SK-N-SH (cell line): ENCODE results near the gene KIF19. TPM values are rescaled to one million over a fixed set of nuclear protein-coding genes. Genes with fewer than 3 reads are reported as not detected.

Source experiments
- CTCF ChIA-PET: fragments of 300-600, 350-600 bp; formaldehyde crosslinking; extraction: SDS; loops from one replicate; lab custom pipeline; 2021; lab: Yijun Ruan, JAX
- POLR2A ChIA-PET: fragments of 350-600 bp; sonication (Branson Sonifier 250); formaldehyde crosslinking; extraction: SDS; loops from one replicate; lab custom pipeline; 2020; ENCODE audit warnings: antibody characterized with exemption, inconsistent platforms; lab: Yijun Ruan, JAX
- DNase-seq: peaks from one replicate; pipeline ENCODE4 v3.0.0; 2012
- H2AFZ ChIP-seq: fragments of 200-600 bp; sonication (generic); 2 replicates; pipeline ENCODE4 v1.8.1; 2016; ENCODE audit warnings: antibody characterized with exemption, mild to moderate bottlenecking, low read depth
- H3F3A ChIP-seq: fragments of 200-600 bp; sonication (generic); replicated peaks from 2 replicates; pipeline ENCODE3; 2016; ENCODE audit warnings: antibody characterized with exemption, mild to moderate bottlenecking; ENCODE audit not compliant: insufficient read depth
- H3K27ac ChIP-seq, 2 experiments: fragments of 200-500 bp in 1 of 2; fragments of 200-600 bp in 1 of 2; sonication (Bioruptor generic) in 1 of 2; sonication (generic), shearing (Covaris generic) in 1 of 2; 2 replicates each; pipeline versions ENCODE4 v1.5.1 to v1.6.1; 2014 to 2016; ENCODE audit warnings: low read depth in 2 of 2, inconsistent platforms in 1 of 2, low read length in 1 of 2, mild to moderate bottlenecking in 1 of 2, mixed read lengths in 1 of 2
- H3K27me3 ChIP-seq: fragments of 200-600 bp; sonication (generic), shearing (Covaris generic); 2 replicates; pipeline ENCODE4 v1.6.1; 2016; ENCODE audit warnings: mixed run types; ENCODE audit not compliant: insufficient read depth
- H3K36me3 ChIP-seq, 2 experiments: fragments of 200-500 bp in 1 of 2; fragments of 200-600 bp in 1 of 2; sonication (Bioruptor generic) in 1 of 2; sonication (generic) in 1 of 2; replicated peaks in 1 of 2; 2 replicates each; pipeline versions ENCODE3 to v1.5.1; 2014 to 2016; ENCODE audit warnings: low read length in 1 of 2, mild to moderate bottlenecking in 1 of 2; ENCODE audit not compliant: insufficient read depth in 2 of 2, control insufficient read depth in 1 of 2
- H3K4me1 ChIP-seq, 2 experiments: fragments of 200-500 bp in 1 of 2; fragments of 200-600 bp in 1 of 2; sonication (Bioruptor generic) in 1 of 2; sonication (generic), shearing (Covaris generic) in 1 of 2; 2 replicates each; pipeline versions ENCODE4 v1.5.1 to v1.6.1; 2014 to 2016; ENCODE audit warnings: low read depth in 1 of 2, low read length in 1 of 2, mixed run types in 1 of 2; ENCODE audit not compliant: insufficient read depth in 2 of 2, control insufficient read depth in 1 of 2
- H3K4me2 ChIP-seq: fragments of 200-600 bp; sonication (generic), shearing (Covaris generic); 2 replicates; pipeline ENCODE4 v1.6.1; 2017; ENCODE audit warnings: mixed run types
- H3K4me3 ChIP-seq, 2 experiments: fragments of 200-500 bp in 1 of 2; fragments of 200-600 bp in 1 of 2; sonication (Bioruptor generic) in 1 of 2; sonication (generic), shearing (Covaris generic) in 1 of 2; 2 replicates each; pipeline versions ENCODE4 v1.5.1 to v1.8.1; 2014 to 2016; ENCODE audit warnings: low read depth in 2 of 2, inconsistent platforms in 1 of 2, low read length in 1 of 2, mild to moderate bottlenecking in 1 of 2, mixed read lengths in 1 of 2, moderate library complexity in 1 of 2
- H3K79me2 ChIP-seq: fragments of 200-600 bp; sonication (generic); 2 replicates; pipeline ENCODE4 v1.8.1; 2017; ENCODE audit warnings: mild to moderate bottlenecking; ENCODE audit not compliant: insufficient read depth
- H3K9ac ChIP-seq: fragments of 200-600 bp; sonication (generic); 2 replicates; pipeline ENCODE4 v1.6.1; 2017; ENCODE audit warnings: mixed run types
- H3K9me2 ChIP-seq: fragments of 200-600 bp; sonication (generic); 2 replicates; pipeline ENCODE4 v1.6.1; 2017; ENCODE audit warnings: mixed run types
- H3K9me3 ChIP-seq: fragments of 200-600 bp; sonication (generic); 2 replicates; pipeline ENCODE4 v1.6.1; 2017; ENCODE audit warnings: mixed run types, mild to moderate bottlenecking, moderate library complexity
- H4K20me1 ChIP-seq: fragments of 200-600 bp; sonication (generic); 2 replicates; pipeline ENCODE4 v1.6.1; 2017; ENCODE audit warnings: mild to moderate bottlenecking, mixed run types; ENCODE audit not compliant: insufficient read depth
- CHD2 ChIP-seq: fragments of 150-350 bp; IDR thresholded peaks from 2 replicates; pipeline ENCODE4 v1.6.1; 2018; ENCODE audit warnings: low read length; ENCODE audit not compliant: partially characterized antibody
- EP300 ChIP-seq, 2 experiments: IDR thresholded peaks; 2 replicates each; pipeline versions ENCODE4 v1.4.0 to v1.6.1; 2012; ENCODE audit warnings: borderline replicate concordance in 1 of 2, low read depth in 1 of 2, low read length in 1 of 2
- FOSL2 ChIP-seq: IDR thresholded peaks from 2 replicates; pipeline ENCODE4 v1.4.0; 2012; ENCODE audit warnings: low read depth, mild to moderate bottlenecking, moderate library complexity, borderline replicate concordance
- FOXM1 ChIP-seq: IDR thresholded peaks from 2 replicates; pipeline ENCODE4 v1.4.0; 2012; ENCODE audit warnings: low read depth, mild to moderate bottlenecking
- IRF3 ChIP-seq: fragments of 150-350 bp; IDR thresholded peaks from 2 replicates; pipeline ENCODE4 v1.6.1; 2016; ENCODE audit warnings: mild to moderate bottlenecking, low read depth, low read length
- MAX ChIP-seq: IDR thresholded peaks from 2 replicates; pipeline ENCODE4 v1.4.0; 2012; ENCODE audit warnings: low read depth
- MEF2A ChIP-seq: IDR thresholded peaks from 2 replicates; pipeline ENCODE4 v1.4.0; 2012; ENCODE audit warnings: low read depth, borderline replicate concordance
- MXI1 ChIP-seq: IDR thresholded peaks from 2 replicates; pipeline ENCODE4 v1.6.1; 2012; ENCODE audit warnings: mild to moderate bottlenecking, low read depth, low read length, improper control_type of control experiment
- PBX3 ChIP-seq: IDR thresholded peaks from 2 replicates; pipeline ENCODE4; 2012
- RAD21 ChIP-seq: IDR thresholded peaks from 2 replicates; pipeline ENCODE4 v1.6.1; 2012; ENCODE audit warnings: mild to moderate bottlenecking, low read length
- RCOR1 ChIP-seq: fragments of 150-350 bp; IDR thresholded peaks from 2 replicates; pipeline ENCODE4 v1.6.1; 2017; ENCODE audit warnings: antibody characterized with exemption, low read length
- REST ChIP-seq: IDR thresholded peaks from 2 replicates; pipeline ENCODE4 v1.6.1; 2012; ENCODE audit warnings: mild to moderate bottlenecking, low read depth, low read length, moderate library complexity
- RFX5 ChIP-seq: IDR thresholded peaks from 2 replicates; pipeline ENCODE4 v1.6.1; 2012; ENCODE audit warnings: mild to moderate bottlenecking, improper control_type of control experiment, low read length
- SMC3 ChIP-seq: IDR thresholded peaks from 2 replicates; pipeline ENCODE4 v1.6.1; 2012; ENCODE audit warnings: low read depth, low read length, improper control_type of control experiment
- TAF1 ChIP-seq: IDR thresholded peaks from 2 replicates; pipeline ENCODE4 v1.6.1; 2012; ENCODE audit warnings: low read depth, mild to moderate bottlenecking, low read length, moderate library complexity, borderline replicate concordance
- TEAD4 ChIP-seq: IDR thresholded peaks from 2 replicates; pipeline ENCODE4 v1.4.0; 2012; ENCODE audit warnings: mild to moderate bottlenecking, borderline replicate concordance; ENCODE audit not compliant: insufficient read depth
- USF2 ChIP-seq: fragments of 150-350 bp; IDR thresholded peaks from 2 replicates; pipeline ENCODE4 v1.6.1; 2017; ENCODE audit warnings: antibody characterized with exemption, low read length, low read depth, borderline replicate concordance
- YY1 ChIP-seq: IDR thresholded peaks from 2 replicates; pipeline ENCODE4 v1.4.0; 2012; ENCODE audit warnings: low read depth, mild to moderate bottlenecking
- ZBTB33 ChIP-seq: IDR thresholded peaks from 2 replicates; pipeline ENCODE4 v1.4.0; 2012; ENCODE audit warnings: low read depth, borderline replicate concordance
- WGBS: methylation state at CpG from one replicate; pipeline ENCODE4 v1.1.6; 2017; ENCODE audit warnings: low lambda C conversion rate; 5-methylcytosine and 5-hydroxymethylcytosine counted together
- polyA plus RNA-seq, 3 experiments: library from polyadenylated mRNA; depleted of rRNA; stranded (reverse); fragments of >200 nt; gene quantifications; 2 replicates each; pipeline ENCODE4 v1.2.3, GENCODE V29; 2012

KIF19 gene
- polyA plus RNA-seq, 1 of the 3 experiments (the other 2 are of a cell fraction) = not detected

GRCh38 chr17:74336307-74336706, 10.3 kb downstream of the KIF19 start:
- Histone ChIP-seq H3K9me3 (no peaks in the 10 kb centered on the region), H3K79me2 (no peaks in the 10 kb centered on the region), H3K4me1 (no peaks in the 10 kb centered on the region), H2AFZ (no peak overlapping the region), H3F3A (no peaks in the 10 kb centered on the region), H3K4me2 (no peak overlapping the region), H4K20me1 (no peaks in the 10 kb centered on the region), H3K9me2 (no peaks in the 10 kb centered on the region), H3K36me3 (no peaks in the 10 kb centered on the region), H3K27me3 (no peaks in the 10 kb centered on the region), H3K4me3 (no peak overlapping the region), H3K9ac (no peak overlapping the region), H3K27ac (no peak overlapping the region)
- ChIA-PET CTCF (interaction anchor here (1.1 to 4.4 kb wide), 7 partner anchors 11 to 121 kb away, joined by 3 to 19 read pairs (median 6); partner anchors contain the start of genes BTBD17 and GPR142), POLR2A (no interaction called here)
- 12% methylated on average over 7 of the region's 7 CpGs for WGBS
- DNase-seq = no peak
- TF ChIP-seq PBX3 = no peak
- no peak for TF ChIP-seq RFX5
- no peak for TF ChIP-seq TAF1
- TF ChIP-seq REST = no peak
- TF ChIP-seq MEF2A = no peak
- TF ChIP-seq RAD21 = no peak
- no peak for TF ChIP-seq USF2
- no peak for TF ChIP-seq TEAD4
- no peak for TF ChIP-seq FOSL2
- no peak for TF ChIP-seq RCOR1
- TF ChIP-seq IRF3 = no peak
- no peak for TF ChIP-seq MXI1
- TF ChIP-seq SMC3 = no peak
- TF ChIP-seq CHD2 = no peak
- no peak for TF ChIP-seq ZBTB33
- TF ChIP-seq EP300 (IDR thresholded peaks at IDR 0.05; ENCODE audit: borderline replicate concordance in 1 of 2, low read depth in 1 of 2, low read length in 1 of 2) = no peak
- TF ChIP-seq MAX = no peak
- TF ChIP-seq FOXM1 = no peak
- TF ChIP-seq YY1 = no peak
